Neural progenitor cell (in vitro differentiated cells): ENCODE data around the gene MYL3. TPM values are rescaled to one million over a fixed set of nuclear protein-coding genes. Genes with fewer than 3 reads are reported as not detected.

ENCODE experiments used
- DNase-seq: peaks from one replicate; pipeline ENCODE4 v3.0.0-alpha.2; 2016; ENCODE audit warnings: low spot score
- H2AFZ ChIP-seq: fragments of 200-600 bp; sonication (generic); replicated peaks from 2 replicates; pipeline ENCODE4 v1.6.1; 2016; ENCODE audit warnings: antibody characterized with exemption
- H3F3A ChIP-seq: fragments of 200-600 bp; sonication (generic); 2 replicates; pipeline ENCODE4 v1.6.1; 2016; ENCODE audit warnings: antibody characterized with exemption, low read depth
- H3K27ac ChIP-seq: fragments of 200-600 bp; sonication (generic); 2 replicates; pipeline ENCODE4 v1.5.1; 2016; ENCODE audit warnings: mild to moderate bottlenecking
- H3K27me3 ChIP-seq: fragments of 200-600 bp; sonication (generic); 2 replicates; pipeline ENCODE4 v1.6.1; 2016; ENCODE audit warnings: mild to moderate bottlenecking, moderate library complexity
- H3K36me3 ChIP-seq: fragments of 200-600 bp; sonication (generic); 2 replicates; pipeline ENCODE4 v1.5.1; 2016
- H3K4me1 ChIP-seq: fragments of 200-600 bp; sonication (generic); 2 replicates; pipeline ENCODE4 v1.6.1; 2016; ENCODE audit warnings: mixed run types
- H3K4me2 ChIP-seq: fragments of 200-600 bp; sonication (generic); 2 replicates; pipeline ENCODE4 v1.6.1; 2016
- H3K4me3 ChIP-seq: fragments of 200-600 bp; sonication (generic); 2 replicates; pipeline ENCODE4 v1.5.1; 2016
- H3K79me2 ChIP-seq: fragments of 200-600 bp; sonication (generic); 2 replicates; pipeline ENCODE4 v1.6.1; 2016; ENCODE audit warnings: low read depth
- H3K9ac ChIP-seq: fragments of 200-600 bp; sonication (generic); 2 replicates; pipeline ENCODE4 v1.6.1; 2016
- H3K9me3 ChIP-seq: fragments of 200-600 bp; sonication (generic); 2 replicates; pipeline ENCODE4 v1.5.1; 2016; ENCODE audit warnings: low read depth
- H4K20me1 ChIP-seq: fragments of 200-600 bp; sonication (generic); 2 replicates; pipeline ENCODE4 v1.6.1; 2016; ENCODE audit warnings: low read depth
- H3K27ac Mint-ChIP-seq: 3 replicates; pipeline ENCODE4 v1.8.0; 2021; ENCODE audit warnings: mixed read lengths
- H3K27me3 Mint-ChIP-seq: 2 replicates; pipeline ENCODE4 v1.8.0; 2022; ENCODE audit warnings: low read depth, mild to moderate bottlenecking, inconsistent platforms, moderate library complexity, mixed read lengths; ENCODE audit not compliant: insufficient read depth
- H3K36me3 Mint-ChIP-seq: 3 replicates; pipeline ENCODE4 v1.8.0; 2021; ENCODE audit warnings: mixed read lengths
- H3K4me1 Mint-ChIP-seq: 3 replicates; pipeline ENCODE4 v1.8.0; 2021; ENCODE audit warnings: mixed read lengths
- H3K4me3 Mint-ChIP-seq: 3 replicates; pipeline ENCODE4 v1.8.0; 2021; ENCODE audit warnings: mild to moderate bottlenecking, moderate library complexity, mixed read lengths
- H3K9me3 Mint-ChIP-seq: 3 replicates; pipeline ENCODE4 v1.8.0; 2020; ENCODE audit warnings: mixed read lengths
- EZH2 ChIP-seq: fragments of 200-600 bp; sonication (generic); IDR thresholded peaks from 2 replicates; pipeline ENCODE4 v1.6.1; 2017; ENCODE audit warnings: antibody characterized with exemption, mild to moderate bottlenecking, moderate library complexity
- EZH2phosphoT487 ChIP-seq: fragments of 200-600 bp; sonication (generic); IDR thresholded peaks from 2 replicates; pipeline ENCODE4 v1.6.1; 2017; ENCODE audit warnings: antibody characterized with exemption
- total RNA-seq: library from RNA; depleted of rRNA; stranded (reverse); fragments of >200 nt; gene quantifications from 2 replicates; pipeline ENCODE4 v1.2.3, GENCODE V29; 2015; ENCODE audit warnings: low replicate concordance
- TF ChIP-seq, protein P1 (sequence below): fragments of 200-600 bp; sonication (generic); IDR thresholded peaks from 2 replicates; pipeline ENCODE4 v1.5.1; 2017; ENCODE audit warnings: antibody characterized with exemption, mild to moderate bottlenecking

MYL3 gene
- total RNA-seq, 1 donor from 2014 or later, result not detected

DNA sequence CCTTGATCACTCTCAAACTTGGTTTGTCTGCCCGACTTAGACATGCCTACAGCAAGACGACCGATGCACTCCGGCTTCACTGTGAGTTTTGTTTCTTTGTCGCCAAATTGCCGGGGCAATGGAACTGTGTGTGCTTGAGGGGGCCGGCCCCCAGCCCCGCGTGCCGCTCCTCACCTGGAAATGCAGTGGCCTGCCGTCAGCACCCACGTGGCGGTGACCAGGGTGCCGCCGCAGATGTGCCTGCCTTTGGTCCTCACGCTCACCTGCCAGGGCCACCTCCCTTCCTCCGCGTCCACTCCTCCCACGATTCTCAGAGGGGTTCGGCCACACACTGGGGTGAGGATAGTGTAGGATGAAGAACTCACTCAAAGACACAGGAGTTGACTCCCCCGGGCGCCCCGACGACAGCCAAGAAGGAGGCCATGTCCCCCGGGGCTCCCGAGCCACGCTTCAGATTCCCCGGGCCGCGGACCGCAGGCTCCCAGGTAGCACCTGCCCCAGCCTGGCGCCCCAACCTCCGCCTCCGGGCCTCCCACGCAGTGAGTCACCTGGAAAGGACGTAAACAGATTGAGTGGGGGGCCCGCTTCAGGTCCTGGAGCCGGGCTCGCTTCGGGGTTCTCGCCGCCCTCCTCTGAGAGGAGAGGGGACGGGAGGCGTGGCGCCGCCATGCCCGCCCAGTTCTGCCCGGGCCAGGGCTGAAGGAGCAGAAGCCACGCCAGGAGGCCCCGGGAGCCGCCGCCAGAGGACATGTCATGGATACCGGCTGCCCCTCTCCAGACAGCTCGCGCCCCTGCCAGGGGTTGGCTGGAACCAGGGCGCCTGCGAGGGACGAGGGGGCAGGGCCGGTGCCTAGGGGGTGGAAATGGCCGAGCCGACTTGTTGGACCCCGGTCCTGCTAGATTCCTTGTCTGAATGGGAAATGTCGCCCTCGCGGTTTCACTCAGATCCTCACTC is 29.6 kb downstream of the MYL3 start:
- Mint-ChIP-seq H3K27me3 (peaks cover 8% of the 10 kb centered on the region), H3K4me3 (peak overlapping the region; percentile 57), H3K27ac (no peak overlapping the region), H3K9me3 (peaks cover 20% of the 10 kb centered on the region), H3K4me1 (peaks cover 6% of the 10 kb centered on the region), H3K36me3 (no peaks in the 10 kb centered on the region)
- TF ChIP-seq, protein P1, sequence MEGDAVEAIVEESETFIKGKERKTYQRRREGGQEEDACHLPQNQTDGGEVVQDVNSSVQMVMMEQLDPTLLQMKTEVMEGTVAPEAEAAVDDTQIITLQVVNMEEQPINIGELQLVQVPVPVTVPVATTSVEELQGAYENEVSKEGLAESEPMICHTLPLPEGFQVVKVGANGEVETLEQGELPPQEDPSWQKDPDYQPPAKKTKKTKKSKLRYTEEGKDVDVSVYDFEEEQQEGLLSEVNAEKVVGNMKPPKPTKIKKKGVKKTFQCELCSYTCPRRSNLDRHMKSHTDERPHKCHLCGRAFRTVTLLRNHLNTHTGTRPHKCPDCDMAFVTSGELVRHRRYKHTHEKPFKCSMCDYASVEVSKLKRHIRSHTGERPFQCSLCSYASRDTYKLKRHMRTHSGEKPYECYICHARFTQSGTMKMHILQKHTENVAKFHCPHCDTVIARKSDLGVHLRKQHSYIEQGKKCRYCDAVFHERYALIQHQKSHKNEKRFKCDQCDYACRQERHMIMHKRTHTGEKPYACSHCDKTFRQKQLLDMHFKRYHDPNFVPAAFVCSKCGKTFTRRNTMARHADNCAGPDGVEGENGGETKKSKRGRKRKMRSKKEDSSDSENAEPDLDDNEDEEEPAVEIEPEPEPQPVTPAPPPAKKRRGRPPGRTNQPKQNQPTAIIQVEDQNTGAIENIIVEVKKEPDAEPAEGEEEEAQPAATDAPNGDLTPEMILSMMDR, result no peak
- TF ChIP-seq EZH2phosphoT487 (no peak), EZH2 (no peak)
- Histone ChIP-seq H3K27ac (no peak overlapping the region), H3K4me2 (no peak overlapping the region), H3K9me3 (no peaks in the 10 kb centered on the region), H3K79me2 (no peaks in the 10 kb centered on the region), H3K4me1 (no peaks in the 10 kb centered on the region), H4K20me1 (no peaks in the 10 kb centered on the region), H3K27me3 (no peaks in the 10 kb centered on the region), H3K4me3 (no peak overlapping the region), H3K9ac (no peak overlapping the region), H3K36me3 (no peaks in the 10 kb centered on the region), H3F3A (no peaks in the 10 kb centered on the region), H2AFZ (no peak overlapping the region)
- DNase-seq, result no peak

DNA sequence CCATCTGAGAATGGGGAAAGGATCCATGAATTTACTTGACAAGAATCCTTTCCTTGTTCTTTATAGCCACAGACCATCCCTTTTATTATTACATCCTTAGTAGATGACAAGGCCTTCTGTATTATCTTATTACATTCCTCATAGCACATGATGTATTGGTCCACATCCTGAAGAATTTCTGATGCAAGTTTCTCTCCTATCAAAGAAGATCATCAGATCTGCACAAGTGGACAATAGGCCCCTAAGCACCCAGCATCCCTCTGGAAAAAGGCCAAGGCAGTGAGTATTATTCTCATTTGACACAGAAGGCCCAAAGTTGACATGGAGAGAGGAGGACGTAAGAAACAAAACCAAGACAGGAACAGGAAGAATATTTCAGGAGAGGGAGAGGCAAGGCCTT is 31.4 kb downstream of the MYL3 start:
- Histone ChIP-seq H3K4me2 (no peak overlapping the region), H3K27ac (no peak overlapping the region), H2AFZ (no peak overlapping the region), H4K20me1 (no peaks in the 10 kb centered on the region), H3K79me2 (no peaks in the 10 kb centered on the region), H3K36me3 (no peaks in the 10 kb centered on the region), H3K27me3 (no peaks in the 10 kb centered on the region), H3K9me3 (no peaks in the 10 kb centered on the region), H3F3A (no peaks in the 10 kb centered on the region), H3K4me1 (no peaks in the 10 kb centered on the region), H3K4me3 (no peak overlapping the region), H3K9ac (no peak overlapping the region)
- H3K4me1 Mint-ChIP-seq, result peaks cover 6% of the 10 kb centered on the region
- TF ChIP-seq EZH2phosphoT487 (no peak), EZH2 (no peak)
- TF ChIP-seq, protein P1, result no peak
- no peak for DNase-seq
- H3K27ac Mint-ChIP-seq, result no peak overlapping the region
- peaks cover 8% of the 10 kb centered on the region for H3K27me3 Mint-ChIP-seq
- no peaks in the 10 kb centered on the region for H3K36me3 Mint-ChIP-seq
- peaks cover 5% of the 10 kb centered on the region for H3K9me3 Mint-ChIP-seq
- H3K4me3 Mint-ChIP-seq, result no peak overlapping the region

DNA sequence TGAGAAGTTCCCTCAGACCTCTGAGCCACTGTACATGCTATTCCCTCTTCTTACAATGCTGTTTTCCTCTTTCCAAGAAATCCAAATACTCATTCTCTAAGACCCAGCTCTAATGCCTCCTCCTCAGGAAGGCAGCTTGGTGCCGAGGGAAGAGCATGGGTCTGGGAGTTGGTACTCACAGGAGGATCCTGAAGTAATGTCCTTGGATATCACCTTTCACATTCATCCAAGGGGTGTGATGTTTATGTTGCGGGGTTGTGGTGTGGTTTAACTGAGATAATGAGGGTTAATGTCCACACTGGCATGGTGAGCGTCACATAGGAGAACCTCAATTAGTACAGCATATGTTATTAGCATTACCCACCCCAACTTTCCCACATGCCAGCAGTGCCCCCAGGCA is 31.9 kb downstream of the MYL3 start:
- Histone ChIP-seq H2AFZ (no peak overlapping the region), H3K27ac (no peak overlapping the region), H3K36me3 (no peaks in the 10 kb centered on the region), H3K4me1 (no peaks in the 10 kb centered on the region), H3K9ac (no peak overlapping the region), H3K4me3 (no peak overlapping the region), H3K27me3 (no peaks in the 10 kb centered on the region), H3K9me3 (no peaks in the 10 kb centered on the region), H3K79me2 (no peaks in the 10 kb centered on the region), H3K4me2 (no peak overlapping the region), H3F3A (no peaks in the 10 kb centered on the region), H4K20me1 (no peaks in the 10 kb centered on the region)
- DNase-seq, result no peak
- TF ChIP-seq EZH2phosphoT487 (no peak), EZH2 (no peak)
- TF ChIP-seq, protein P1, result no peak
- no peak overlapping the region for H3K27ac Mint-ChIP-seq
- no peak overlapping the region for H3K4me3 Mint-ChIP-seq
- peaks cover 5% of the 10 kb centered on the region for H3K9me3 Mint-ChIP-seq
- peaks cover 6% of the 10 kb centered on the region for H3K4me1 Mint-ChIP-seq
- no peaks in the 10 kb centered on the region for H3K36me3 Mint-ChIP-seq
- H3K27me3 Mint-ChIP-seq, result peaks cover 8% of the 10 kb centered on the region
